ENCODE results near the gene ADAMTS3.

The ADAMTS3 gene

DNA sequence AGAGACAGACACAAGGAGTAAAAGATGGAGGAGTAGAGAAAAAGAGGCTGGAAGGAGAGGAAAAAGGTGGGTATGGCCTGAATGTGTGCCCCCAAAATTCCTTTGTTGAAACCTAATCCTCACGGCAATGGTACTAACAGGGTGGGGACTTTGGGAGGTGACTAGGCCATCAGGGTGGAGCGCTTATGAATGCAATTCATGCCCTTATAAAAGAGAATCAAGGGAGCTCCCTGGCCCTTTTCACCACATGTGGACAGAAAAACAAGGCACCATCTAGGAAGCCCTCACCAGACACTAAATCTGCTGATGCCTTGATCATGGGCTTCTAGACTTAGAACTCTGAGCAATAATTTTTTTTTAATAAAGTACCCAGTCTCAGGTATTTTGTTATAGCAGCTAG is 282.1 kb downstream of the ADAMTS3 start:
- TF ChIP-seq, protein P1, sequence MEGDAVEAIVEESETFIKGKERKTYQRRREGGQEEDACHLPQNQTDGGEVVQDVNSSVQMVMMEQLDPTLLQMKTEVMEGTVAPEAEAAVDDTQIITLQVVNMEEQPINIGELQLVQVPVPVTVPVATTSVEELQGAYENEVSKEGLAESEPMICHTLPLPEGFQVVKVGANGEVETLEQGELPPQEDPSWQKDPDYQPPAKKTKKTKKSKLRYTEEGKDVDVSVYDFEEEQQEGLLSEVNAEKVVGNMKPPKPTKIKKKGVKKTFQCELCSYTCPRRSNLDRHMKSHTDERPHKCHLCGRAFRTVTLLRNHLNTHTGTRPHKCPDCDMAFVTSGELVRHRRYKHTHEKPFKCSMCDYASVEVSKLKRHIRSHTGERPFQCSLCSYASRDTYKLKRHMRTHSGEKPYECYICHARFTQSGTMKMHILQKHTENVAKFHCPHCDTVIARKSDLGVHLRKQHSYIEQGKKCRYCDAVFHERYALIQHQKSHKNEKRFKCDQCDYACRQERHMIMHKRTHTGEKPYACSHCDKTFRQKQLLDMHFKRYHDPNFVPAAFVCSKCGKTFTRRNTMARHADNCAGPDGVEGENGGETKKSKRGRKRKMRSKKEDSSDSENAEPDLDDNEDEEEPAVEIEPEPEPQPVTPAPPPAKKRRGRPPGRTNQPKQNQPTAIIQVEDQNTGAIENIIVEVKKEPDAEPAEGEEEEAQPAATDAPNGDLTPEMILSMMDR (conservative IDR thresholded peaks at IDR 0.05; ENCODE audit: low read depth, low read length): no peak

DNA sequence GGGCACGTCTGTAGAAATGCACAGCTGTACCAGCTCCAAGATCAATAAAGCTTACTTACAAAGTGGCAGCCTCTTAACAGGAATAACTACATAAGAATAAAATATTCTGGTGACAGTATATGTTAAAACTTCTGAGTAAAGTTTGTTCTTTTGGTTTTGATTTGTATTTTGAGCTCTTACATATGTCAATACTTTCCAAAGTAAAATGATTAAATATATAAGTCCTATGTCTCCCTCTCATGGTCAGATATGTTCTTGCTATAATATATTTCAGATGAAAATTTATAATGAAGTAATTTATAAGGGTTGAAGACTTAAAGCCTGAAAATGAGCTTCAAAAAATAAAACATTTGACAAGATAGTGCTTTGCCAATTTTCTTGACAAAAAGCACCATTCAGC is 282.8 kb downstream of the ADAMTS3 start:
- no peaks in the 10 kb centered on the region for H3K36me3 ChIP-seq (ENCODE audit: insufficient read depth)
- H3K4me1 ChIP-seq (ENCODE audit: low read depth, poor library complexity, severe bottlenecking): no peaks in the 10 kb centered on the region
- TF ChIP-seq, protein P1 (conservative IDR thresholded peaks at IDR 0.05; ENCODE audit: low read depth, low read length): no peak; the same call in 1 of the 2 replicates
- H3K27ac ChIP-seq: no peak overlapping the region
- no peaks in the 10 kb centered on the region for H3K79me2 ChIP-seq (ENCODE audit: insufficient read depth, low read depth)
- no peak overlapping the region for H3K9ac ChIP-seq
- H2AFZ ChIP-seq (ENCODE audit: low read depth): no peak overlapping the region
- no peaks in the 10 kb centered on the region for H3K27me3 ChIP-seq (ENCODE audit: insufficient read depth, low read depth)
- no peak overlapping the region for H3K4me3 ChIP-seq (IDR thresholded peaks at IDR 0.05; ENCODE audit: insufficient read depth, low read depth, low read length)
- H4K20me1 ChIP-seq (ENCODE audit: insufficient read depth): no peaks in the 10 kb centered on the region
- H3K4me2 ChIP-seq: no peak overlapping the region

More for the DNA sequence above, 282.1 kb downstream of the ADAMTS3 start:
- Histone ChIP-seq H3K27ac (no peak overlapping the region), H3K36me3 (ENCODE audit: insufficient read depth) (no peaks in the 10 kb centered on the region), H3K4me1 (ENCODE audit: low read depth, poor library complexity, severe bottlenecking) (no peaks in the 10 kb centered on the region), H3K79me2 (ENCODE audit: insufficient read depth, low read depth) (no peaks in the 10 kb centered on the region), H4K20me1 (ENCODE audit: insufficient read depth) (no peaks in the 10 kb centered on the region), H3K4me3 (IDR thresholded peaks at IDR 0.05; ENCODE audit: insufficient read depth, low read depth, low read length) (no peak overlapping the region), H3K27me3 (ENCODE audit: insufficient read depth, low read depth) (no peaks in the 10 kb centered on the region), H3K9ac (no peak overlapping the region), H2AFZ (ENCODE audit: low read depth) (no peak overlapping the region), H3K4me2 (no peak overlapping the region)

DNA sequence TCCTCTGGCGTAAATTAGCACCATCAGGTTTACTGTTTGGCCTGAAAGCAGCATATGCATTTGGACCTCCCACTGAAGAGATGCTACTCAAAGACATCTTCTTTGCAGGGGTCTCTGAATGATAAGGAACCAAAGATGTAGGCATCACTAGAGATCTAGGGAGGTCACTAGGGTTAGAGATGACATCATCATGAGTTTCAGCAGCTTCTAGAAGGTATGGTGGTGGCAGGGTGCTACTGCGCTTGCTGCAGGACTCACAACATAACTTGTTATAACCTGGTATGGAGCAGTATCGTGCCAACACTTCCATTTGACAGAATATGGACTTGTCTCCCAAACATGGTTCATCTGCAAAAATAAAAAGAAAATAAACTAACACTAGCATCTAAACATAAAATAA is 285.7 kb downstream of the ADAMTS3 start:
- Histone ChIP-seq H3K4me1 (ENCODE audit: low read depth, poor library complexity, severe bottlenecking) (no peaks in the 10 kb centered on the region), H3K9ac (no peak overlapping the region), H3K36me3 (ENCODE audit: insufficient read depth) (no peaks in the 10 kb centered on the region), H3K4me3 (IDR thresholded peaks at IDR 0.05; ENCODE audit: insufficient read depth, low read depth, low read length) (no peak overlapping the region), H2AFZ (ENCODE audit: low read depth) (no peak overlapping the region), H3K79me2 (ENCODE audit: insufficient read depth, low read depth) (no peaks in the 10 kb centered on the region), H3K27me3 (ENCODE audit: insufficient read depth, low read depth) (no peaks in the 10 kb centered on the region), H3K4me2 (no peak overlapping the region), H3K27ac (no peak overlapping the region), H4K20me1 (ENCODE audit: insufficient read depth) (no peaks in the 10 kb centered on the region)
- TF ChIP-seq, protein P1 (conservative IDR thresholded peaks at IDR 0.05; ENCODE audit: low read depth, low read length): no peak

DNA sequence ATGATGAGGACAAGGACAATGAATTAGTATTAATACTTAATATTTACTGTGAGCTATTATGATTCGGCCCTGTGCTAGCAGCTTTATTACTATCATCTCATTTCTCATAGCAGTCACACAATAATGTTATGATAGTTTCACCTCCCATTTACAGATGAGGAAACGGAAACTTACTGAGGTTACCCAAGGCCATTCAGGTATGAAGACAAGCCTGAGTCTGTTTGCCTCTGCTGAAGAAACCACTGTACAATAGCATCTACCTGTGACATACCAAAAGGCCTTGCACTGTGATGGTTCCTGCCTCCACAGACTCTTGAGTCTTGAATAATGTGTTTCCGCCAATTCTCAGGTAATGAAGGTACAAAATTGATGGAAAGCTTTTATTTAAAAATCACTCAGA is 288.8 kb downstream of the ADAMTS3 start:
- Histone ChIP-seq H3K36me3 (ENCODE audit: insufficient read depth) (no peaks in the 10 kb centered on the region), H3K27me3 (ENCODE audit: insufficient read depth, low read depth) (no peaks in the 10 kb centered on the region), H3K4me3 (IDR thresholded peaks at IDR 0.05; ENCODE audit: insufficient read depth, low read depth, low read length) (no peak overlapping the region), H3K4me2 (no peak overlapping the region), H3K9ac (no peak overlapping the region), H3K79me2 (ENCODE audit: insufficient read depth, low read depth) (no peaks in the 10 kb centered on the region), H2AFZ (ENCODE audit: low read depth) (no peak overlapping the region), H4K20me1 (ENCODE audit: insufficient read depth) (no peaks in the 10 kb centered on the region), H3K4me1 (ENCODE audit: low read depth, poor library complexity, severe bottlenecking) (no peaks in the 10 kb centered on the region), H3K27ac (no peak overlapping the region)
- TF ChIP-seq, protein P1 (conservative IDR thresholded peaks at IDR 0.05; ENCODE audit: low read depth, low read length): no peak
